Neural cell (in vitro differentiated cells): ENCODE data around the gene TRMO.

Experiments
- CTCF ChIP-seq: fragments of 450-650 bp; IDR thresholded peaks from 2 replicates; pipeline ENCODE4 v1.5.1; 2014; ENCODE audit warnings: antibody characterized with exemption, mild to moderate bottlenecking, moderate library complexity; ENCODE audit not compliant: poor library complexity, severe bottlenecking
- EP300 ChIP-seq: fragments of 450-650 bp; conservative IDR thresholded peaks from 2 replicates; pipeline ENCODE4 v1.6.1; 2014; ENCODE audit warnings: antibody characterized with exemption, mild to moderate bottlenecking, moderate library complexity; ENCODE audit not compliant: poor library complexity, severe bottlenecking
- EZH2 ChIP-seq: fragments of 200-600, 300-800 bp; shearing (Covaris generic), sonication (generic); IDR thresholded peaks from 2 replicates; pipeline ENCODE4 v1.6.1; 2014; ENCODE audit warnings: antibody characterized with exemption, low read length, borderline replicate concordance, mild to moderate bottlenecking; ENCODE audit not compliant: insufficient read depth, poor library complexity, severe bottlenecking
- POLR2AphosphoS5 ChIP-seq: IDR thresholded peaks from 2 replicates; pipeline ENCODE4 v1.6.1; 2012
- RAD21 ChIP-seq: fragments of 450-650 bp; conservative IDR thresholded peaks from 2 replicates; pipeline ENCODE4 v1.6.1; 2014; ENCODE audit warnings: antibody characterized with exemption, mild to moderate bottlenecking, moderate library complexity
- SMC3 ChIP-seq: fragments of 450-650 bp; conservative IDR thresholded peaks from 2 replicates; pipeline ENCODE4 v1.6.1; 2014; ENCODE audit warnings: antibody characterized with exemption, mild to moderate bottlenecking, moderate library complexity; ENCODE audit not compliant: poor library complexity
- TF ChIP-seq, protein P1 (sequence below): IDR thresholded peaks from 2 replicates; pipeline ENCODE4 v1.6.1; 2012; ENCODE audit warnings: borderline replicate concordance

GRCh38 chr9:97959585-97959984, 37.3 kb upstream of the TRMO start:
- TF ChIP-seq CTCF (no peak), EP300 (no peak), POLR2AphosphoS5 (no peak), EZH2 (no peak), RAD21 (no peak), SMC3 (no peak)
- TF ChIP-seq, protein P1, sequence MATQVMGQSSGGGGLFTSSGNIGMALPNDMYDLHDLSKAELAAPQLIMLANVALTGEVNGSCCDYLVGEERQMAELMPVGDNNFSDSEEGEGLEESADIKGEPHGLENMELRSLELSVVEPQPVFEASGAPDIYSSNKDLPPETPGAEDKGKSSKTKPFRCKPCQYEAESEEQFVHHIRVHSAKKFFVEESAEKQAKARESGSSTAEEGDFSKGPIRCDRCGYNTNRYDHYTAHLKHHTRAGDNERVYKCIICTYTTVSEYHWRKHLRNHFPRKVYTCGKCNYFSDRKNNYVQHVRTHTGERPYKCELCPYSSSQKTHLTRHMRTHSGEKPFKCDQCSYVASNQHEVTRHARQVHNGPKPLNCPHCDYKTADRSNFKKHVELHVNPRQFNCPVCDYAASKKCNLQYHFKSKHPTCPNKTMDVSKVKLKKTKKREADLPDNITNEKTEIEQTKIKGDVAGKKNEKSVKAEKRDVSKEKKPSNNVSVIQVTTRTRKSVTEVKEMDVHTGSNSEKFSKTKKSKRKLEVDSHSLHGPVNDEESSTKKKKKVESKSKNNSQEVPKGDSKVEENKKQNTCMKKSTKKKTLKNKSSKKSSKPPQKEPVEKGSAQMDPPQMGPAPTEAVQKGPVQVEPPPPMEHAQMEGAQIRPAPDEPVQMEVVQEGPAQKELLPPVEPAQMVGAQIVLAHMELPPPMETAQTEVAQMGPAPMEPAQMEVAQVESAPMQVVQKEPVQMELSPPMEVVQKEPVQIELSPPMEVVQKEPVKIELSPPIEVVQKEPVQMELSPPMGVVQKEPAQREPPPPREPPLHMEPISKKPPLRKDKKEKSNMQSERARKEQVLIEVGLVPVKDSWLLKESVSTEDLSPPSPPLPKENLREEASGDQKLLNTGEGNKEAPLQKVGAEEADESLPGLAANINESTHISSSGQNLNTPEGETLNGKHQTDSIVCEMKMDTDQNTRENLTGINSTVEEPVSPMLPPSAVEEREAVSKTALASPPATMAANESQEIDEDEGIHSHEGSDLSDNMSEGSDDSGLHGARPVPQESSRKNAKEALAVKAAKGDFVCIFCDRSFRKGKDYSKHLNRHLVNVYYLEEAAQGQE = no peak
